CD4-positive, CD25-positive, alpha-beta regulatory T cell (primary cell): ENCODE data around the gene NPFFR2. TPM values are rescaled to one million over a fixed set of nuclear protein-coding genes. Genes with fewer than 3 reads are reported as not detected.
A peak's percentile ranks its signal among the peaks of the same experiment; 100 is the strongest.
"Not testable (repeated sequence)": the region's sequence is repeated elsewhere in the genome, so short reads cannot be mapped to it uniquely, and the experiment has no call there.

Experiments used
- ATAC-seq, 2 donors: fragments of 150-1000 bp; cut with Tn5 transposase; one replicate each; pipeline ENCODE4 v1.10.0; 2021; ENCODE audit warnings: low read depth in 2 of 2, moderate number of reproducible peaks in 2 of 2, moderate library complexity in 1 of 2
- DNase-seq, 3 donors: peaks; one replicate each; pipeline versions ENCODE4 v3.0.0 to v3.0.0-alpha.2; 2012 to 2022; ENCODE audit warnings: mixed read lengths in 1 of 3
- H3K27ac ChIP-seq: one replicate; pipeline ENCODE4 v1.7.0; 2013; ENCODE audit warnings: mild to moderate bottlenecking, low read length; ENCODE audit not compliant: insufficient read depth, poor library complexity, severe bottlenecking
- H3K27me3 ChIP-seq: one replicate; pipeline ENCODE4 v1.7.0; 2013; ENCODE audit warnings: low read length; ENCODE audit not compliant: control insufficient read depth, insufficient read depth
- H3K36me3 ChIP-seq: one replicate; pipeline ENCODE4 v1.7.0; 2013; ENCODE audit warnings: mild to moderate bottlenecking, low read length, moderate library complexity; ENCODE audit not compliant: control insufficient read depth, insufficient read depth
- H3K4me1 ChIP-seq: 2 replicates; pipeline ENCODE4 v1.7.0; 2013; ENCODE audit warnings: mild to moderate bottlenecking, low read length; ENCODE audit not compliant: insufficient read depth, control insufficient read depth, poor library complexity, severe bottlenecking
- H3K4me3 ChIP-seq: one replicate; pipeline ENCODE4 v1.7.0; 2013; ENCODE audit warnings: low read depth, mild to moderate bottlenecking, low read length, moderate library complexity
- H3K9me3 ChIP-seq, 2 experiments: 1 replicate in 1 of 2; 2 replicates in 1 of 2; pipeline ENCODE4 v1.7.0; 2013; ENCODE audit warnings: low read length in 2 of 2, mild to moderate bottlenecking in 1 of 2, moderate library complexity in 1 of 2; ENCODE audit not compliant: control insufficient read depth in 2 of 2
- H3K27ac Mint-ChIP-seq, 3 donors: one replicate each; pipeline ENCODE4 v1.8.0; 2020 to 2022; ENCODE audit warnings: mild to moderate bottlenecking in 3 of 3, mixed read lengths in 3 of 3, moderate library complexity in 2 of 3
- H3K27me3 Mint-ChIP-seq: one replicate; pipeline ENCODE4 v1.8.0; 2022; ENCODE audit warnings: mild to moderate bottlenecking, mixed read lengths
- H3K36me3 Mint-ChIP-seq: one replicate; pipeline ENCODE4 v1.8.0; 2020; ENCODE audit warnings: mixed read lengths
- H3K4me1 Mint-ChIP-seq, 4 donors: one replicate each; pipeline ENCODE4 v1.8.0; 2020 to 2022; ENCODE audit warnings: mixed read lengths in 4 of 4, mild to moderate bottlenecking in 1 of 4
- H3K4me3 Mint-ChIP-seq, 4 donors: one replicate each; pipeline ENCODE4 v1.8.0; 2020 to 2022; ENCODE audit warnings: mild to moderate bottlenecking in 4 of 4, mixed read lengths in 4 of 4, moderate library complexity in 3 of 4
- H3K9me3 Mint-ChIP-seq, 7 donors: one replicate each; pipeline ENCODE4 v1.8.0; 2020 to 2022; ENCODE audit warnings: mixed read lengths in 7 of 7, mild to moderate bottlenecking in 3 of 7, moderate library complexity in 2 of 7
- polyA plus RNA-seq, 4 donors: library from polyadenylated mRNA; unstranded; fragments of 300-500 nt; fragmentation: Illumina TruSeq; gene quantifications; one replicate each; pipeline ENCODE4 v1.2.3, GENCODE V29; 2021
- total RNA-seq: library from RNA; stranded (reverse); gene quantifications from one replicate; pipeline ENCODE4 v1.2.3, GENCODE V29; 2022

Gene NPFFR2
- total and polyA plus RNA-seq, 5 donors from 2014 or later: not detected

DNA sequence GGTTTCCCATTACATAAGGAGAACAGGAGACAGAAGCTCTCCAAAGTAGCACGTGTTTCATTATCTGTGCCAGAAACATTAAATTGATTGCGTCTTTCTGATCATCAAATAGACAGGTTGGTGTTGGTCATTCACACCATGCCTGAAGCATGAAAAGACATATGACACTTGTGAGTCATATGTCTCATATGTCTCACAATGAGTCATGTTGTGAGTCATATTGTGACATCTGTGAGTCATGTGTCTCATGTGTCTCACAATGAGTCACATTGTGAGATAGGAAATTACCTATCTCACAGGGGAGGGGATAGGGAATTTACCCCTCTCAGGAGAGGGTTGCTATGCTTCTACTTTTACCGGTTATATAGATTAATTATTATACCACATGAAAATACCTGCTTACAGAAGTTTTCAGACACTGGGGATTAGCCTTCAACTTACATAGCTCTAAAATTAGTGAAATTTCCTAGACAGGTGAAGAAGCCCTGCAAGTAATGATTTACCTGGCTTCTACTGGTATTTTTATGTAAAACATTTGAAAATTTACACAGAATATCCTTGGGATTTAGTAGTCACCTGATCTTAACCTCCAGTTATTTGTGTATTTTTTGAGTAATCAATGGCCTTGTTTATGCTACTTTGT, 80.8 kb downstream of the NPFFR2 start:
- Histone ChIP-seq H3K36me3 (no peaks in the 10 kb centered on the region), H3K4me3 (no peak overlapping the region), H3K27me3 (no peaks in the 10 kb centered on the region), H3K9me3 (no peaks in the 10 kb centered on the region), H3K27ac (no peak overlapping the region), H3K4me1 (no peaks in the 10 kb centered on the region)
- Mint-ChIP-seq H3K27me3 (no peaks in the 10 kb centered on the region), H3K4me1 (peaks cover 0 to 3% (median 0%) of the 10 kb centered on the region in 4 donors), H3K9me3 (peaks cover 0 to 10% (median 2%) of the 10 kb centered on the region in 7 donors), H3K4me3 (no peak overlapping the region), H3K27ac (no peak overlapping the region), H3K36me3 (no peaks in the 10 kb centered on the region)
- peak in 1 of 3 donors; percentile 44 for DNase-seq
- ATAC-seq: peak in 1 of 2 donors; percentile 34

DNA sequence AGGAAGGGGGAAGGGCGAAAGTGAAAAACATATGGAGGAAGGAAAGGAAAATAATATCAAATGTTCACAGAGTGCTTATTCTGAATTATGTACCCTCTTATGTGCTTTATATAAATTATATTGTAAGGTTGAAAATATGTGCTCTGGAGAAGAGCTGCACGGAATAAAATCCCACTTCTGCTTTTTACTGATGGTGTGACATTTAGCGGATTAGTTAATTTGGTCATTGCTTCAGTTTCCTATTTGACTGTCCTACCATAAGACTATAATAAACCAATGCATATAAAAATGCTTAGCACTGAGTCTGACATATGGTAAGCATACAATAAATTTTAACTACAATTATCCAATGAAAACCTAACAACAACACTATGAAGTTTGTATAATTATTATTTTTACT, 86.2 kb downstream of the NPFFR2 start:
- ATAC-seq (no peak), DNase-seq (no peak)
- H3K4me1 ChIP-seq: no peaks in the 10 kb centered on the region
- no peaks in the 10 kb centered on the region for H3K27me3 ChIP-seq
- no peak overlapping the region for H3K27ac Mint-ChIP-seq
- no peaks in the 10 kb centered on the region for H3K27me3 Mint-ChIP-seq
- no peaks in the 10 kb centered on the region for H3K9me3 ChIP-seq
- H3K9me3 Mint-ChIP-seq: peaks cover 0 to 4% (median 1%) of the 10 kb centered on the region in 7 donors
- peaks cover 0 to 2% (median 0%) of the 10 kb centered on the region in 4 donors for H3K4me1 Mint-ChIP-seq
- H3K4me3 Mint-ChIP-seq: no peak overlapping the region
- H3K4me3 ChIP-seq: no peak overlapping the region
- H3K36me3 Mint-ChIP-seq: no peaks in the 10 kb centered on the region
- H3K36me3 ChIP-seq: no peaks in the 10 kb centered on the region
- no peak overlapping the region for H3K27ac ChIP-seq

GRCh38 chr4:72119946-72120345, 88.1 kb downstream of the NPFFR2 start:
- no peak overlapping the region for H3K4me3 ChIP-seq
- no peaks in the 10 kb centered on the region for H3K4me1 ChIP-seq
- Mint-ChIP-seq H3K27ac (no peak overlapping the region), H3K4me1 (no peaks in the 10 kb centered on the region), H3K9me3 (peaks cover 0 to 4% (median 1%) of the 10 kb centered on the region in 7 donors), H3K27me3 (no peaks in the 10 kb centered on the region), H3K4me3 (no peak overlapping the region), H3K36me3 (no peaks in the 10 kb centered on the region)
- ATAC-seq: no peak
- no peaks in the 10 kb centered on the region for H3K27me3 ChIP-seq
- no peak overlapping the region for H3K27ac ChIP-seq
- H3K9me3 ChIP-seq: no peaks in the 10 kb centered on the region
- H3K36me3 ChIP-seq: no peaks in the 10 kb centered on the region
- no peak for DNase-seq

DNA sequence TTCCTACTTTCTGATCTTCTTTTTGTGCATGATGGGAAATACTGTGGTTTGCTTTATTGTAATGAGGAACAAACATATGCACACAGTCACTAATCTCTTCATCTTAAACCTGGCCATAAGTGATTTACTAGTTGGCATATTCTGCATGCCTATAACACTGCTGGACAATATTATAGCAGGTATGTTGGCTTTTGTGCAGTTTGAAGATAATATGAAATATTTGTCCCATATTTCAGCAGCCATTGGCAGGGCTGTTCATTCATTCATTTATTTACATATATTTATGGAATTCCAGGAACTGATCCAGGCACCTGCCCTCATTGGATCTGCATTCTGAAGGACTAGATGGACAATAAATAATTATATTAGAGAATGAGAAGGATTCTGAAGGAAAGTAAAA, 96.9 kb downstream of the NPFFR2 start:
- DNase-seq: no peak
- Histone ChIP-seq H3K4me1 (no peaks in the 10 kb centered on the region), H3K27me3 (no peaks in the 10 kb centered on the region), H3K4me3 (no peak overlapping the region), H3K27ac (no peak overlapping the region), H3K36me3 (no peaks in the 10 kb centered on the region), H3K9me3 (no peaks in the 10 kb centered on the region)
- Mint-ChIP-seq H3K9me3 (peaks cover 0 to 6% (median 2%) of the 10 kb centered on the region in 7 donors), H3K4me1 (no peaks in the 10 kb centered on the region), H3K36me3 (no peaks in the 10 kb centered on the region), H3K4me3 (no peak overlapping the region), H3K27me3 (no peaks in the 10 kb centered on the region), H3K27ac (no peak overlapping the region)
- no peak for ATAC-seq

GRCh38 chr4:72136429-72136828, 104.6 kb downstream of the NPFFR2 start:
- no peak overlapping the region for H3K27ac Mint-ChIP-seq
- no peaks in the 10 kb centered on the region for H3K4me1 ChIP-seq
- H3K36me3 Mint-ChIP-seq: no peaks in the 10 kb centered on the region
- no peaks in the 10 kb centered on the region for H3K9me3 ChIP-seq
- ATAC-seq (no peak), DNase-seq (no peak)
- no peak overlapping the region for H3K4me3 ChIP-seq
- no peak overlapping the region for H3K27ac ChIP-seq
- no peaks in the 10 kb centered on the region for H3K4me1 Mint-ChIP-seq
- H3K27me3 ChIP-seq: no peaks in the 10 kb centered on the region
- H3K36me3 ChIP-seq: no peaks in the 10 kb centered on the region
- no peaks in the 10 kb centered on the region for H3K27me3 Mint-ChIP-seq
- H3K9me3 Mint-ChIP-seq: peaks cover 0 to 7% (median 4%) of the 10 kb centered on the region in 7 donors
- no peak overlapping the region for H3K4me3 Mint-ChIP-seq

DNA sequence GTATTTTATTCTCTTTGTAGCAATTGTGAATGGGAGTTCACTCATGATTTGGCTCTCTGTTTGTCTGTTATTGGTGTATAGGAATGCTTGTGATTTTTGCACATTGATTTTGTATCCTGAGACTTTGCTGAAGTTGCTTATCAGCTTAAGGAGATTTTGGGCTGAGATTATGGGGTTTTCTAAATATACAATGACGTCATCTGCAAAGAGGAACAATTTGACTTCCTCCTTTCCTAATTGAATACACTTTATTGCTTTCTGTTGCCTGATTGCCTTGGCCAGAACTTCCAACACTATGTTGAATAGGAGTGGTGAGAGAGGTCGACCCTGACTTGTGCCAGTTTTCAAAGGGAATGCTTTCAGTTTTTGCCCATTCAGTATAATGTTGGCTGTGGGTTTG, 108.2 kb downstream of the NPFFR2 start:
- H3K27me3 Mint-ChIP-seq, H3K27ac ChIP-seq, H3K27ac Mint-ChIP-seq: not testable (repeated sequence)

DNA sequence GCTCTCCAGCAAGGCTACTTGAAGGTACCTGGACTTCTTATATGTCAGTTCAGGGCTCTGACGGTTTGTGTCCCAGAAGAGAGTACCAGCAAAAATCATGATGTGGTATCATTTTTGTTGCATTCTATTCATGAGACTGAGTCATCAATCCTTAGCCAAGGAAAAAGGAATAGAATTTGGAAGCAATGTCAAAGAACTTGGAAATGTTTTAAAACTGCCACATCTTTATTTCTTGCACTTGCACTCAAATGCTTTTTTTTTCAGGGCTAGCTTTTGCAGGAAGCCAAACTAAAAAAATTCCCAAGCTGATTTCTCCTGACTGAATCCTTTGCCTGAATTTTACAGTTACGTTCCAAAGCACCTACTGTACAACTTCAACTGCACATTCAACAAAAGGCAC, 112.4 kb downstream of the NPFFR2 start:
- H3K36me3 Mint-ChIP-seq: no peaks in the 10 kb centered on the region

More for the DNA sequence above, 108.2 kb downstream of the NPFFR2 start:
- not testable (repeated sequence) for H3K36me3 ChIP-seq, H3K4me3 Mint-ChIP-seq, H3K9me3 ChIP-seq, ATAC-seq, DNase-seq, H3K9me3 Mint-ChIP-seq, H3K27me3 ChIP-seq, H3K4me3 ChIP-seq, H3K4me1 ChIP-seq, H3K4me1 Mint-ChIP-seq, H3K36me3 Mint-ChIP-seq

GRCh38 chr4:72152731-72153130, 120.9 kb downstream of the NPFFR2 start:
- Histone ChIP-seq H3K4me1 (no peaks in the 10 kb centered on the region), H3K36me3 (no peaks in the 10 kb centered on the region), H3K27ac (no peak overlapping the region), H3K4me3 (no peak overlapping the region), H3K27me3 (no peaks in the 10 kb centered on the region), H3K9me3 (no peaks in the 10 kb centered on the region)
- Mint-ChIP-seq H3K4me3 (no peak overlapping the region), H3K27ac (no peak overlapping the region), H3K36me3 (no peaks in the 10 kb centered on the region), H3K9me3 (peaks cover 0 to 9% (median 3%) of the 10 kb centered on the region in 7 donors), H3K27me3 (no peaks in the 10 kb centered on the region), H3K4me1 (no peaks in the 10 kb centered on the region)
- ATAC-seq (no peak), DNase-seq (no peak)

More for the DNA sequence above, 112.4 kb downstream of the NPFFR2 start:
- no peak overlapping the region for H3K4me3 Mint-ChIP-seq
- no peaks in the 10 kb centered on the region for H3K4me1 Mint-ChIP-seq
- Histone ChIP-seq H3K9me3 (no peaks in the 10 kb centered on the region), H3K27ac (no peak overlapping the region), H3K4me3 (no peak overlapping the region), H3K36me3 (no peaks in the 10 kb centered on the region), H3K27me3 (no peaks in the 10 kb centered on the region), H3K4me1 (no peaks in the 10 kb centered on the region)
- H3K27me3 Mint-ChIP-seq: no peaks in the 10 kb centered on the region
- ATAC-seq (no peak), DNase-seq (no peak)
- H3K27ac Mint-ChIP-seq: no peak overlapping the region
- peaks cover 0 to 12% (median 5%) of the 10 kb centered on the region in 7 donors for H3K9me3 Mint-ChIP-seq
